IMR-90 (cell line): ENCODE data around the gene CCNE1. TPM values are rescaled to one million over a fixed set of nuclear protein-coding genes. Genes with fewer than 3 reads are reported as not detected.

ENCODE experiments used
- ATAC-seq: fragments of 200-7000 bp; cut with Tn5 transposase; 2 replicates; pipeline ENCODE4 v1.9.1; 2020; ENCODE audit warnings: low read depth, mild to moderate bottlenecking, moderate library complexity
- BruUV-seq: library from RNA; stranded (reverse); fragments of 400-500 nt; replicated peaks from 2 replicates; lab custom pipeline; 2021; lab: Mats Ljungman, UMichigan
- CTCF ChIA-PET: fragments of 300-600 bp; formaldehyde crosslinking; extraction: SDS; loops from one replicate; lab custom pipeline; 2021; ENCODE audit warnings: antibody characterized with exemption; lab: Yijun Ruan, JAX
- POLR2A ChIA-PET: fragments of 300-600 bp; sonication (Branson Sonifier 250); formaldehyde crosslinking; loops from one replicate; lab custom pipeline; 2022; ENCODE audit warnings: antibody characterized with exemption; ENCODE audit not compliant: unreplicated experiment; lab: Charles Lee
- DNase-seq: peaks from one replicate; pipeline ENCODE4 v3.0.0; 2013
- H2AFZ ChIP-seq: replicated peaks from 2 replicates; pipeline ENCODE3; 2013; ENCODE audit warnings: low read length, mild to moderate bottlenecking; ENCODE audit not compliant: poor library complexity
- H2AK5ac ChIP-seq: 2 replicates; pipeline ENCODE4 v1.6.1; 2013; ENCODE audit warnings: low read depth, low read length, inconsistent platforms
- H2AK9ac ChIP-seq: replicated peaks from 2 replicates; pipeline ENCODE3; 2013; ENCODE audit warnings: mild to moderate bottlenecking, low read depth, low read length, moderate library complexity; ENCODE audit not compliant: poor library complexity
- H2BK120ac ChIP-seq: 2 replicates; pipeline ENCODE4 v1.6.1; 2013; ENCODE audit warnings: low read depth, low read length, inconsistent platforms
- H2BK15ac ChIP-seq: 3 replicates; pipeline ENCODE4 v1.6.1; 2013; ENCODE audit warnings: low read depth, low read length, inconsistent platforms
- H2BK20ac ChIP-seq: 2 replicates; pipeline ENCODE4 v1.6.1; 2013; ENCODE audit warnings: low read depth, mild to moderate bottlenecking, inconsistent platforms, low read length, moderate library complexity
- H2BK5ac ChIP-seq: 2 replicates; pipeline ENCODE4 v1.6.1; 2013; ENCODE audit warnings: mild to moderate bottlenecking, low read depth, low read length, inconsistent platforms; ENCODE audit not compliant: poor library complexity, severe bottlenecking
- H3K14ac ChIP-seq: replicated peaks from 2 replicates; pipeline ENCODE4 v1.6.1; 2013; ENCODE audit warnings: low read depth, low read length, inconsistent platforms
- H3K18ac ChIP-seq: 2 replicates; pipeline ENCODE4 v1.6.1; 2013; ENCODE audit warnings: low read depth, low read length, control low read depth
- H3K23ac ChIP-seq: 2 replicates; pipeline ENCODE4 v1.6.1; 2013; ENCODE audit warnings: low read depth, low read length, inconsistent platforms
- H3K27ac ChIP-seq: 2 replicates; pipeline ENCODE4 v1.5.1; 2013; ENCODE audit warnings: mild to moderate bottlenecking, control low read depth, low read length; ENCODE audit not compliant: insufficient read depth
- H3K27me3 ChIP-seq: 2 replicates; pipeline ENCODE4 v1.6.1; 2013; ENCODE audit warnings: low read length; ENCODE audit not compliant: control insufficient read depth, insufficient read depth
- H3K36me3 ChIP-seq: 2 replicates; pipeline ENCODE4 v1.6.1; 2013; ENCODE audit warnings: low read length, mixed read lengths; ENCODE audit not compliant: control insufficient read depth, insufficient read depth
- H3K4ac ChIP-seq: 2 replicates; pipeline ENCODE4 v1.6.1; 2013; ENCODE audit warnings: low read depth, low read length, inconsistent platforms
- H3K4me1 ChIP-seq: 2 replicates; pipeline ENCODE4 v1.6.1; 2013; ENCODE audit warnings: low read length, mixed read lengths; ENCODE audit not compliant: control insufficient read depth, insufficient read depth
- H3K4me2 ChIP-seq: 2 replicates; pipeline ENCODE4 v1.6.1; 2013; ENCODE audit warnings: low read depth, mild to moderate bottlenecking, control low read depth, low read length, moderate library complexity
- H3K4me3 ChIP-seq: 2 replicates; pipeline ENCODE4 v1.5.1; 2013; ENCODE audit warnings: low read depth, mild to moderate bottlenecking, control low read depth, low read length, moderate library complexity; ENCODE audit not compliant: insufficient read depth
- H3K56ac ChIP-seq: 2 replicates; pipeline ENCODE4 v1.6.1; 2013; ENCODE audit warnings: low read length, inconsistent platforms; ENCODE audit not compliant: insufficient read depth; ENCODE audit errors: extremely low read depth
- H3K79me1 ChIP-seq, 2 experiments: 2 replicates each; pipeline ENCODE4 v1.6.1; 2013; ENCODE audit warnings: low read length in 2 of 2, inconsistent platforms in 1 of 2, low read depth in 1 of 2
- H3K9ac ChIP-seq: 2 replicates; pipeline ENCODE4 v1.6.1; 2013; ENCODE audit warnings: low read depth, low read length, control low read depth
- H3K9me1 ChIP-seq: 2 replicates; pipeline ENCODE4 v1.6.1; 2013; ENCODE audit warnings: low read length, inconsistent platforms; ENCODE audit not compliant: insufficient read depth
- H3K9me3 ChIP-seq: 2 replicates; pipeline ENCODE4 v1.6.1; 2013; ENCODE audit warnings: low read length; ENCODE audit not compliant: control insufficient read depth, insufficient read depth
- H4K20me1 ChIP-seq: 2 replicates; pipeline ENCODE4 v1.6.1; 2013; ENCODE audit warnings: low read length, inconsistent platforms; ENCODE audit not compliant: insufficient read depth
- H4K5ac ChIP-seq: 2 replicates; pipeline ENCODE4 v1.6.1; 2013; ENCODE audit warnings: mild to moderate bottlenecking, low read depth, low read length, control low read depth
- H4K8ac ChIP-seq, 2 experiments: 2 replicates each; pipeline ENCODE4 v1.6.1; 2013; ENCODE audit warnings: low read depth in 2 of 2, low read length in 2 of 2, control low read depth in 1 of 2, inconsistent platforms in 1 of 2
- H4K91ac ChIP-seq: 2 replicates; pipeline ENCODE4 v1.6.1; 2013; ENCODE audit warnings: low read depth, low read length, inconsistent platforms; ENCODE audit not compliant: insufficient read depth
- CEBPB ChIP-seq: IDR thresholded peaks from 2 replicates; pipeline ENCODE4 v1.6.1; 2012; ENCODE audit warnings: low read depth, low read length, improper control_type of control experiment
- CHD1 ChIP-seq: IDR thresholded peaks from 2 replicates; pipeline ENCODE4 v1.6.1; 2012; ENCODE audit warnings: low read depth, low read length, improper control_type of control experiment
- FOS ChIP-seq: fragments of 150-350 bp; IDR thresholded peaks from 2 replicates; pipeline ENCODE4 v1.6.1; 2016; ENCODE audit warnings: low read depth, low read length
- MXI1 ChIP-seq: IDR thresholded peaks from 2 replicates; pipeline ENCODE4 v1.6.1; 2012; ENCODE audit warnings: low read depth, mild to moderate bottlenecking, low read length, moderate library complexity, borderline replicate concordance
- POLR2A ChIP-seq: IDR thresholded peaks from 2 replicates; pipeline ENCODE4 v1.6.1; 2012; ENCODE audit warnings: mild to moderate bottlenecking, low read depth, low read length
- RAD21 ChIP-seq: IDR thresholded peaks from 2 replicates; pipeline ENCODE4 v1.6.1; 2012; ENCODE audit warnings: low read length, improper control_type of control experiment
- RFX5 ChIP-seq: IDR thresholded peaks from 2 replicates; pipeline ENCODE4 v1.8.0; 2012; ENCODE audit warnings: low read depth, mild to moderate bottlenecking, low read length, moderate library complexity
- SMC3 ChIP-seq: fragments of 150-350 bp; IDR thresholded peaks from 2 replicates; pipeline ENCODE4 v1.6.1; 2016; ENCODE audit warnings: low read depth, mild to moderate bottlenecking, antibody characterized with exemption, low read length, moderate library complexity
- WGBS, 2 experiments: methylation state at CpG; one replicate each; pipeline versions ENCODE4 v1.1.5 to v1.1.7; 2013; ENCODE audit warnings: missing lambda C conversion rate in 2 of 2; ENCODE audit not compliant: insufficient read length in 1 of 2; ENCODE audit errors: extremely low coverage in 2 of 2; 5-methylcytosine and 5-hydroxymethylcytosine counted together
- dilution Hi-C: fragments of 300-500 bp; cut with HindIII; formaldehyde crosslinking; loops from one replicate; pipeline ENCODE4 v1.14.3; 2018; ENCODE audit warnings: low sequenced_read_pairs; ENCODE audit not compliant: unreplicated experiment
- in situ Hi-C: fragments of 300-500 bp; cut with MboI; formaldehyde crosslinking; loops from 3 replicates; pipeline ENCODE4 v1.14.3; 2019; ENCODE audit warnings: low sequenced_read_pairs, inconsistent platforms, mixed read lengths
- intact Hi-C: fragments of 100-400 bp; cut with micrococcal nuclease; formaldehyde crosslinking; loops from 2 replicates; pipeline ENCODE4 v1.10.0; 2022
- polyA plus RNA-seq, 3 experiments: library from polyadenylated mRNA; depleted of rRNA; stranded (reverse); fragments of >200 nt; gene quantifications; 2 replicates each; pipeline ENCODE4 v1.2.3, GENCODE V29; 2012; ENCODE audit warnings: low replicate concordance in 1 of 3
- total RNA-seq: library from RNA; depleted of rRNA; stranded (reverse); fragments of >200 nt; gene quantifications from 2 replicates; pipeline ENCODE4 v1.2.3, GENCODE V29; 2012
- TF ChIP-seq, protein P1 (sequence below): fragments of 150-350 bp; IDR thresholded peaks from 2 replicates; pipeline ENCODE4 v1.6.1; 2017; ENCODE audit warnings: mild to moderate bottlenecking, antibody characterized with exemption, low read length, low read depth

The CCNE1 gene
- total and polyA plus RNA-seq, 2 of the 4 experiments (the other 2 are of a cell fraction): 6.8 to 7.0 TPM

DNA sequence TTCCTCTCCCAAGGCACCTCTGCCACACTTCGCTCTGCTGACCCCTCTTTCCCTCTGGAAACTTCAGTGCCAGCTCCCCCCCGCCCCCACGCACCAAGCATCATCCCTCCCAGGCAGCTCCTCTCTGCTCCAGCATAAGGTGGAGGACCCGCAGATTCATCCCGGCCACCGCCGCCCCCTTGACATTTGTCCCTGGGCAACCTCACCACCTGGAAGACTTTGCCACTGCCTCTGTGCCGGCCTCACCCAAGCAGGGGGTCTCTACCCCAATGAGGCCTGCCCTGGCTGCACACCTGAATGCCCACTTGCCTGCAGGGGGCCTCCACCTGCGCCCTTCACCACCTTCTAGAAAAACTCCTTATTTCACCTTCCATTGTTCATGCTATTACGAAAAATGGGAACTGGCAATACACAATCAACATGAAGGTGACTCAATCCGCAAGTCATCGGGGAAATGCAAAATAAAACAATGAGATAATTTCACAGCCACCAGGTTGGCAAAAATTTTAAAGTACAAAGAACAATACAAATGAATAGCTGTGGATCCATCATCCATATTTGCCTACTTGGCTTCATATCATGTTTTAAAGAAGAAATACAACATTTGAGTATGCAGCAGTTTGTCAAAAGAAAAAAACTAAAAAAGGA, 21.9 kb downstream of the CCNE1 start:
- Histone ChIP-seq H2AFZ (no peak overlapping the region), H2BK15ac (no peak overlapping the region), H2BK20ac (no peak overlapping the region), H2AK9ac (no peak overlapping the region), H3K56ac (no peak overlapping the region), H4K20me1 (no peaks in the 10 kb centered on the region), H2BK120ac (no peak overlapping the region), H3K9ac (no peak overlapping the region), H3K23ac (no peak overlapping the region), H3K79me1 (no peaks in the 10 kb centered on the region), H3K9me1 (no peaks in the 10 kb centered on the region), H3K4me2 (no peak overlapping the region), H3K18ac (no peak overlapping the region), H3K4me3 (no peak overlapping the region), H3K14ac (no peak overlapping the region), H3K4me1 (no peaks in the 10 kb centered on the region), H3K36me3 (no peaks in the 10 kb centered on the region), H2AK5ac (no peak overlapping the region), H3K9me3 (no peaks in the 10 kb centered on the region), H4K8ac (no peak overlapping the region), H4K91ac (no peak overlapping the region), H3K27ac (no peak overlapping the region), H3K27me3 (peaks cover 3% of the 10 kb centered on the region), H4K5ac (no peak overlapping the region), H3K4ac (no peak overlapping the region), H2BK5ac (no peak overlapping the region)
- ATAC-seq (no peak), DNase-seq (no peak)
- dilution Hi-C loops (no loop called here), in situ Hi-C loops (no loop called here), intact Hi-C loops (no loop called here)
- BruUV-seq: no TSS peak
- POLR2A ChIA-PET: interaction anchor here (0.6 kb wide), 1 partner anchor 13 kb away, joined by 4 read pairs; no protein-coding TSS in a partner anchor
- CTCF ChIA-PET: no interaction called here
- TF ChIP-seq POLR2A (no peak), MXI1 (no peak), FOS (no peak), RAD21 (no peak), RFX5 (no peak), CHD1 (no peak), CEBPB (no peak), SMC3 (no peak)
- TF ChIP-seq, protein P1, sequence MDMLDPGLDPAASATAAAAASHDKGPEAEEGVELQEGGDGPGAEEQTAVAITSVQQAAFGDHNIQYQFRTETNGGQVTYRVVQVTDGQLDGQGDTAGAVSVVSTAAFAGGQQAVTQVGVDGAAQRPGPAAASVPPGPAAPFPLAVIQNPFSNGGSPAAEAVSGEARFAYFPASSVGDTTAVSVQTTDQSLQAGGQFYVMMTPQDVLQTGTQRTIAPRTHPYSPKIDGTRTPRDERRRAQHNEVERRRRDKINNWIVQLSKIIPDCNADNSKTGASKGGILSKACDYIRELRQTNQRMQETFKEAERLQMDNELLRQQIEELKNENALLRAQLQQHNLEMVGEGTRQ: no peak
- WGBS, 2 experiments: 82% methylated on average over 5 of the region's 12 CpGs; no CpG with 5 or more reads in 1 of the 2 experiments
